Measurements from ENCODE around the gene DALRD3.

DALRD3 gene

DNA sequence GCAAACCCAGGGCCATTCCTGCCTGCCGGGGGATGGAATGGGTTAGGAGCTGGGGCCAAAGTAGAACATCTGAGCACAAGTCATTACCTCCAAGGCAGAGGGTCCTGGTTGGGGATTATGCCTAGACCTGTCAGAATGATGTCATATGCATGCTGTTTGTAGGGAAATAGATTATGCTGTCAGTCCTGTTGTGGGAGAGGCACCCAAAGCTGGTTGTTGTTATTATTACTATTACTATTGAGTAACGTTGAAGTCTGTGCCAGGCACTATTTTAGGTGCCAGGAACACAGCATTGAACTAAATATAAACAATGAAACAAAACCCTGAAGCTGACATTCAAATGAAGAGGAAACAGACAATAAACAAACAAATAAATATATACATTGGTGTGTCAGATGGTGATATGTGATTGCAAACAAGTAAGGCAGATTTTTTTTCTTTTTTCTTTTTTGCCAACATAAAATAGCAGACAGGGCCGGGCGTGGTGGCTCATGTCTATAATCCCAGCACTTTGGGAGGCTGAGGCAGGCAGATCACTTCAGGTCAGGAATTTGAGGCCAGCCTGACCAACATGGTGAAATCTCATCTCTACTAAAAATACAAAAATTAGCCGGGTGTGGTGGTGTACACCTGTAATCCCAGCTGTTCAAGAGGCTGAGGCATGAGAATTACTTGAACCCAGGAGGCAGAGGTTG, 26.4 kb downstream of the DALRD3 start:
- H3K27ac ChIP-seq, result no peak overlapping the region
- peaks cover 11% of the 10 kb centered on the region; the same call in 1 of the 2 replicates for H3K79me2 ChIP-seq (ENCODE audit: insufficient read depth, low read depth)
- no peak overlapping the region for H3K9ac ChIP-seq
- no peaks in the 10 kb centered on the region for H4K20me1 ChIP-seq (ENCODE audit: insufficient read depth)
- H3K4me1 ChIP-seq (ENCODE audit: low read depth, poor library complexity, severe bottlenecking), result peaks cover 16% of the 10 kb centered on the region
- no peaks in the 10 kb centered on the region for H3K27me3 ChIP-seq (ENCODE audit: insufficient read depth, low read depth)
- no peak overlapping the region for H3K4me3 ChIP-seq (IDR thresholded peaks at IDR 0.05; ENCODE audit: insufficient read depth, low read depth, low read length)
- no peaks in the 10 kb centered on the region for H3K36me3 ChIP-seq (ENCODE audit: insufficient read depth)
- no peak overlapping the region for H2AFZ ChIP-seq (ENCODE audit: low read depth)
- no peak for TF ChIP-seq CTCF (conservative IDR thresholded peaks at IDR 0.05; ENCODE audit: low read depth, low read length)
- peak overlapping the region; percentile 74; the same call in 1 of the 2 replicates for H3K4me2 ChIP-seq

- H3K36me3 ChIP-seq (ENCODE audit: insufficient read depth), result no peaks in the 10 kb centered on the region
- H2AFZ ChIP-seq (ENCODE audit: low read depth), result peak overlapping the region; percentile 53
- H3K27me3 ChIP-seq (ENCODE audit: insufficient read depth, low read depth), result no peaks in the 10 kb centered on the region
- peak overlapping the region; percentile 71 for H3K27ac ChIP-seq
- no peak for TF ChIP-seq CTCF (conservative IDR thresholded peaks at IDR 0.05; ENCODE audit: low read depth, low read length)
- peaks cover 16% of the 10 kb centered on the region for H3K4me1 ChIP-seq (ENCODE audit: low read depth, poor library complexity, severe bottlenecking)
- peak overlapping the region; percentile 71; the same call in 1 of the 2 replicates for H3K9ac ChIP-seq
- no peaks in the 10 kb centered on the region for H4K20me1 ChIP-seq (ENCODE audit: insufficient read depth)
- peak overlapping the region; percentile 74 for H3K4me2 ChIP-seq
- peaks cover 11% of the 10 kb centered on the region; the same call in 1 of the 2 replicates for H3K79me2 ChIP-seq (ENCODE audit: insufficient read depth, low read depth)
- no peak overlapping the region for H3K4me3 ChIP-seq (IDR thresholded peaks at IDR 0.05; ENCODE audit: insufficient read depth, low read depth, low read length)
Observed at GRCh38 chr3:48990636-48991469, 27.5 kb downstream of the DALRD3 start.

DNA sequence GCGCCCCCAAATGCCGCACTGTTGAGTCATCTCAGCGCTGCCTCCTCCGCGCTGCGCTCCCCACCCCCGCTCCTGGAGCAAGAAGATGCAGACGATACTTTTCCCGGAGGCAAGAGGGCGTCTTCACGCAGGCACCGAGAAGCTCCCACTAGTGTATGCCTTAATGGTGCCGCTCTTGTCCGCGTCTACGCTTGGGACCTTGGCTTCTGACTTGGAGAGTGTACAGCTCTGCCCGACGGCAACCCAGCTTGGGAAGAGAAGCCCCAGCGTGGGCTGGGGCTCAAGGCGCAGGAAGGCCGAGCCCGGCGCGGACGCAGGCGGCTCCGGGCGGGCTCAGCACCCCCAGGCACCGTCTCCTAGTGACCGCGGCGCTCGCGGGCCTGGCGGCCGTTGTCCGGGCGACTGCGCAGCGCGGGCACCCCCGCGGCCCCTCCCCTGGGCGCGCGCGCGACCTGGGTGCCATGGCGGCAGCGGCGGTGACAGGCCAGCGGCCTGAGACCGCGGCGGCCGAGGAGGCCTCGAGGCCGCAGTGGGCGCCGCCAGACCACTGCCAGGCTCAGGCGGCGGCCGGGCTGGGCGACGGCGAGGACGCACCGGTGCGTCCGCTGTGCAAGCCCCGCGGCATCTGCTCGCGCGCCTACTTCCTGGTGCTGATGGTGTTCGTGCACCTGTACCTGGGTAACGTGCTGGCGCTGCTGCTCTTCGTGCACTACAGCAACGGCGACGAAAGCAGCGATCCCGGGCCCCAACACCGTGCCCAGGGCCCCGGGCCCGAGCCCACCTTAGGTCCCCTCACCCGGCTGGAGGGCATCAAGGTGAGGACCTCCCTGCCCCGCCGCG, 28.4 kb downstream of the DALRD3 start, which contains the start of gene P4HTM:
P4HTM (plus strand) TSS at position 446 of the 840 bp plus-strand sequence; CDS start at position 462, 16 bp downstream.
- peak within 1 kb of the TSS; percentile 71 for H3K27ac ChIP-seq
- peak within 1 kb of the TSS; percentile 82 for H3K4me2 ChIP-seq
- H3K9ac ChIP-seq, result peak within 1 kb of the TSS; percentile 71; the same call in 1 of the 2 replicates
- no peaks in the 10 kb centered on the region for H3K36me3 ChIP-seq (ENCODE audit: insufficient read depth)
- peak within 1 kb of the TSS; percentile 73 for H2AFZ ChIP-seq (ENCODE audit: low read depth)
- 0 out of 2 replicates have a peak, but pooled peaks have one; percentile 12 for TF ChIP-seq CTCF (conservative IDR thresholded peaks at IDR 0.05; ENCODE audit: low read depth, low read length)
- peak within 1 kb of the TSS; percentile 43 for H3K4me3 ChIP-seq (IDR thresholded peaks at IDR 0.05; ENCODE audit: insufficient read depth, low read depth, low read length)
- H3K4me1 ChIP-seq (ENCODE audit: low read depth, poor library complexity, severe bottlenecking), result peaks cover 16% of the 10 kb centered on the region
- no peaks in the 10 kb centered on the region for H4K20me1 ChIP-seq (ENCODE audit: insufficient read depth)
- H3K79me2 ChIP-seq (ENCODE audit: insufficient read depth, low read depth), result peaks cover 11% of the 10 kb centered on the region; the same call in 1 of the 2 replicates
- no peaks in the 10 kb centered on the region for H3K27me3 ChIP-seq (ENCODE audit: insufficient read depth, low read depth)

Measured in KMS-11 (cell line).